HG02840 (cell line): ENCODE data around the gene USP13.

Experiments used
- ATAC-seq: cut with Tn5 transposase; IDR thresholded peaks from one replicate; pipeline ENCODE4 v1.9.1; 2021; ENCODE audit warnings: mild to moderate bottlenecking, moderate library complexity, moderate number of reproducible peaks; ENCODE audit not compliant: unreplicated experiment, low FRiP score

USP13 gene

GRCh38 chr3:179732661-179733348 is 80.0 kb downstream of the USP13 start:
- ATAC-seq, result no peak

- no peak for ATAC-seq
Measured at GRCh38 chr3:179733797-179734196, 81.0 kb downstream of the USP13 start.

GRCh38 chr3:179734497-179735281 is 81.8 kb downstream of the USP13 start:
- no peak for ATAC-seq

- no peak for ATAC-seq
Measured at GRCh38 chr3:179735321-179735720, 82.5 kb downstream of the USP13 start.

GRCh38 chr3:179738998-179739397 is 86.2 kb downstream of the USP13 start:
- no peak for ATAC-seq

GRCh38 chr3:179739816-179740594 is 87.2 kb downstream of the USP13 start:
- ATAC-seq, result no peak

- no peak for ATAC-seq
Measured at GRCh38 chr3:179743913-179744312, 91.1 kb downstream of the USP13 start.

- no peak for ATAC-seq
Measured at GRCh38 chr3:179744667-179745066, 91.8 kb downstream of the USP13 start.

GRCh38 chr3:179745079-179745478 is 92.2 kb downstream of the USP13 start:
- ATAC-seq, result no peak

- no peak for ATAC-seq
Measured at GRCh38 chr3:179745716-179746115, 92.9 kb downstream of the USP13 start.

- no peak for ATAC-seq
Measured at GRCh38 chr3:179750720-179751328, 98.0 kb downstream of the USP13 start.

- ATAC-seq, result no peak
Measured at GRCh38 chr3:179760944-179761343, 108.1 kb downstream of the USP13 start.

- ATAC-seq, result no peak
Measured at GRCh38 chr3:179765396-179765795, 112.6 kb downstream of the USP13 start.

- ATAC-seq, result no peak
Measured at GRCh38 chr3:179766416-179767133, 113.7 kb downstream of the USP13 start.

GRCh38 chr3:179768080-179768479 is 115.2 kb downstream of the USP13 start:
- no peak for ATAC-seq

- ATAC-seq, result no peak
Measured at GRCh38 chr3:179769411-179770247, 116.8 kb downstream of the USP13 start.

- ATAC-seq, result no peak
Measured at GRCh38 chr3:179771797-179772196, 119.0 kb downstream of the USP13 start.

GRCh38 chr3:179772297-179772696 is 119.5 kb downstream of the USP13 start:
- no peak for ATAC-seq

GRCh38 chr3:179775416-179776122 is 122.7 kb downstream of the USP13 start:
- ATAC-seq, result no peak
